Measurements from ENCODE around the gene KRTAP5-4. TPM values are rescaled to one million over a fixed set of nuclear protein-coding genes. Genes with fewer than 3 reads are reported as not detected.

Gene KRTAP5-4
- total RNA-seq, 1 experiment from 2014 or later, result not detected

DNA sequence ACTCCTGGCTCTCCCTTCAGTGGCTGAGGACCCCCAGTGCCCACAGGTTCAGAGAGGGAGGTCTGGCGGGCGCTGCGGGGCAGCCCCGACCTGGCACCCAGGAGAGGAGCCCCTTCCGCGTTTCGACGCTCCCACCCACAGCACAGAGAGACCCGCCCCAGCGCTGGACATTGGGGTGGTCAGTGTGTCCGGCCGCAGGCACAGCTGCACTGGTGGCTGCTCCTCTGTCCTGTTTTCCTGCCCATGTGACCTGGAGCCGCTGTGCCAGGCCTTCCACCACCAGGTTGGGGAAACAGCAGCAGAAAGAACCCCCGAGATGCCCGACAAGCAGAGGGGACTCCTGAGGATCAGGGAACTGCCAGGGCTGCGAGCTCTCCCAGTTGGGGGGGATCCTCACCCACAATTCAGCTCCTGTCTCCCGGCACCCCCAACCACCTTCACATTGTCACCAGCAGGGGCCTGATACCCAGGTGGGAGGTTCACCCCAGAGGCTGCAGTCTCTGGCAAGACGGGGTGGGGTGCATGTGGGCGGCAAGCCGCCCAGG, 21.3 kb upstream of the KRTAP5-4 start:
- Histone ChIP-seq H4K20me1 (ENCODE audit: insufficient read depth, low read depth, low read length) (no peaks in the 10 kb centered on the region), H3K4me1 (ENCODE audit: low read length) (no peaks in the 10 kb centered on the region), H3K27me3 (ENCODE audit: low read length) (no peaks in the 10 kb centered on the region), H3K4me3 (ENCODE audit: low read length) (no peak overlapping the region), H3K27ac (ENCODE audit: low read length) (no peak overlapping the region), H3K79me2 (ENCODE audit: low read length) (no peaks in the 10 kb centered on the region), H3K4me2 (ENCODE audit: low read depth, low read length, poor library complexity, severe bottlenecking) (no peak overlapping the region), H3K36me3 (ENCODE audit: insufficient read depth, low read length) (no peaks in the 10 kb centered on the region), H3K9ac (ENCODE audit: low read length) (no peak overlapping the region), H2AFZ (ENCODE audit: low read length) (no peak overlapping the region), H3K9me2 (replicated peaks; ENCODE audit: insufficient read depth, low read length) (no peaks in the 10 kb centered on the region), H3K9me3 (ENCODE audit: low read length) (no peaks in the 10 kb centered on the region)
- no peak for DNase-seq

DNA sequence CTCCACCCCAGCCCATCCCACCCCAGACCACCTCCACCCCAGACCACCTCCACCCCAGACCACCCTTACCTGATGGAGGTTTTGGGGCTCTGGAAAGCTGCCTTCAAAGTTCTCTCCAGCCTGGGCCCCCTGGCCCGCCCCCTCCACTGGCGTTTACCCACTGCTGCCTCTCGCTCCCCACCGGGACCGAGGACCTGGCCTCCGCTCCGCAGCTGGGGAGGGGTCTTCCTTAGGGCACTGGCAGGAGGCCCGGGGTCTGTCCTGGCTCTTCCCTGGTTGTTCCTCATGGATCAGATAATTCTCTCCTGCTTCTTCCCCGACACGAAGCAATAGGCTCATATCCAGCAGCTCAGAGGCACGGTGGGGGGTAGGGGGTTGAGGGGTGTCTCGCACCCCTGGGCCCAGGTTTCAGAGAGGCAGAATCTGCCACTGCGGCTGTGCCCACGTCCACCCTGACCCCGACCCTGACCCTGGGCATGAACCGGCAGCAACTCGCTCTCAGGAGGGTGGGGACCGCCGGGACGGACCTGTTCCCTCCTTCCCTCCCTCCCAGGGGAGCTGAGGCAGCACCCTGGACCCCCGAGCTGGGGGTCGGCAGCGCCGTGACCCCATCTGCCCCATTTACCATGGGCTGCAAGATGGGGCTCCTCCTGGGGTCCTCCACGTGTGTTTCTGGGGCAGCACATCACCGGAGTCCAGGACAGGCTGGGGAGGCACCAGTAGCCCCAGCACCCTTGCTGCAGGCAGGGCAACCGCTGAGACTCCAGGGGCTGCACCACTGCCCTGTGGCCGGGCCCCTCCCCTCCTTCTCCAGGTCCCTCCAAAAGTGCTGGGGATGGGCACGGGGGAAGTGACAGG, 20.6 kb upstream of the KRTAP5-4 start:
- no peaks in the 10 kb centered on the region for H3K79me2 ChIP-seq (ENCODE audit: low read length)
- no peaks in the 10 kb centered on the region for H3K9me2 ChIP-seq (replicated peaks; ENCODE audit: insufficient read depth, low read length)
- no peaks in the 10 kb centered on the region for H3K36me3 ChIP-seq (ENCODE audit: insufficient read depth, low read length)
- no peak overlapping the region for H3K27ac ChIP-seq (ENCODE audit: low read length)
- no peaks in the 10 kb centered on the region for H4K20me1 ChIP-seq (ENCODE audit: insufficient read depth, low read depth, low read length)
- H3K4me3 ChIP-seq (ENCODE audit: low read length), result no peak overlapping the region
- H3K4me2 ChIP-seq (ENCODE audit: low read depth, low read length, poor library complexity, severe bottlenecking), result no peak overlapping the region
- H2AFZ ChIP-seq (ENCODE audit: low read length), result no peak overlapping the region
- H3K9me3 ChIP-seq (ENCODE audit: low read length), result no peaks in the 10 kb centered on the region
- no peaks in the 10 kb centered on the region for H3K4me1 ChIP-seq (ENCODE audit: low read length)
- no peak for DNase-seq
- H3K9ac ChIP-seq (ENCODE audit: low read length), result no peak overlapping the region
- no peaks in the 10 kb centered on the region for H3K27me3 ChIP-seq (ENCODE audit: low read length)

DNA sequence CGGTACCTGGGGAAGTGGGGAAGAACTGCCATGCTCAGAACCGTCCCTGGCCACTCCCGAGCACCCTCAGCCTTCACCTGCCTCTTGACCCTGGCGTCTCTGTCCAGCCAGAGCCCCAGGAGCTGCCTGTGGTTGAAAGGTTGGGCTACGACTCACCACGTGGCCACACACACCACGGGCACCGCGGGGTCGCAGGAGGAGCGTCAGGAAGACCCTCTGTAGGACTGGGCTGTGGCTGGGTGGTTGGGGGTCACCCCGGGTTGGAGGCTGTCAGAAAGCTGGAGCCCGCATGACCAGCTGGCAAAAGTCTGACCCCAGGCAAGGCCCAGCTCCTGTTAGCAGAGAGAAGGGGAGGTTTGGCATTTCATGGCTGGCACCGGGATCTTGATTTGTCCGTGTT, 19.2 kb upstream of the KRTAP5-4 start:
- DNase-seq, result no peak
- no peaks in the 10 kb centered on the region for H3K79me2 ChIP-seq (ENCODE audit: low read length)

DNA sequence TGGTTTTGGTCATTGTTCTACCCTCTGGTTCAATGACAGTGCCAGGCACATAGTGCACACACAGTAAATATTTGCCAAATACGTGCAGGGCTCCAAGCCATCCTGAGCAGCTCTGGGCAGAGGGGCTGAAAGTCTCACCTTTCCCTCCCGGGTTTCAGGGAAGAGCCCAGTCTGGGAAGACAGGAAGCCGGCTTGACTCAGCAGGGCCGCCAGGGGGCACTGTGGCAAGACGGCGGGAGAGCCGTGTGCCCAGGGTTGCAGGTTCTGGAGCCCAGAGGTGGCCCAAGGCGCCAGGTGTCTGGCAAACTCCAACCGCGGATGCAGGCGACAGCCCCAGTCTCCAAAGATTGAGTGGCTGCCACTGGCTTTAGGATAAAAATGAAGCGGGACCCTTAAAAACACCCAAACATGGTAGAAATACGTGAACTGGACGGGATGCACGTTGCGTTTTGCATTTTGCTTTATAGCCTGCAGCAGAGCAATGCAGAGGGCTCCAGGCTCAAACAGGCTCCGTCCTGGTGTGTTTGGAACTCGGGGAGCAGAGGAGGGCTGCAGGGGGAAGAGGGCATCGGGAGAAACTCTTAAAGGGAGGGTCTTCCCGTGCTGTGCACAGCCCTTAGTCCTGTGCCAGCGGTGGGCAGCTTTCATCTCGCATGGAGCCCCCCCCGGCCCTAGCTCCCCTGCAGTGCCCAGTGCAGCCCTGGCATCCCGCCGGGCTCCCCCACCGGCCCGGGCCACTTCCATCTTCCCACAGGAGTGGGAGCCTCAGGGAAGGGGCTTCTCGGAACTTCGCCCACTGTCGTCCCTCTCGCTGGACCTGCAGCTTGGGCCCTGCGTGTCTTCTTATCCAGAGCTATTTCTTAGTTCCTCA, 18.4 kb upstream of the KRTAP5-4 start:
- H3K27ac ChIP-seq (ENCODE audit: low read length), result no peak overlapping the region
- no peak overlapping the region for H3K4me3 ChIP-seq (ENCODE audit: low read length)
- no peak overlapping the region for H3K4me2 ChIP-seq (ENCODE audit: low read depth, low read length, poor library complexity, severe bottlenecking)
- peak; percentile 65 for DNase-seq
- H3K27me3 ChIP-seq (ENCODE audit: low read length), result no peaks in the 10 kb centered on the region
- no peaks in the 10 kb centered on the region for H3K9me3 ChIP-seq (ENCODE audit: low read length)
- H3K9me2 ChIP-seq (replicated peaks; ENCODE audit: insufficient read depth, low read length), result no peaks in the 10 kb centered on the region
- no peaks in the 10 kb centered on the region for H3K36me3 ChIP-seq (ENCODE audit: insufficient read depth, low read length)
- no peaks in the 10 kb centered on the region for H3K79me2 ChIP-seq (ENCODE audit: low read length)
- no peak overlapping the region for H3K9ac ChIP-seq (ENCODE audit: low read length)
- no peak overlapping the region for H2AFZ ChIP-seq (ENCODE audit: low read length)
- no peaks in the 10 kb centered on the region for H3K4me1 ChIP-seq (ENCODE audit: low read length)
- no peaks in the 10 kb centered on the region for H4K20me1 ChIP-seq (ENCODE audit: insufficient read depth, low read depth, low read length)

More for the DNA sequence above, 19.2 kb upstream of the KRTAP5-4 start:
- Histone ChIP-seq H3K4me1 (ENCODE audit: low read length) (no peaks in the 10 kb centered on the region), H3K4me3 (ENCODE audit: low read length) (no peak overlapping the region), H3K27me3 (ENCODE audit: low read length) (no peaks in the 10 kb centered on the region), H4K20me1 (ENCODE audit: insufficient read depth, low read depth, low read length) (no peaks in the 10 kb centered on the region), H3K9me2 (replicated peaks; ENCODE audit: insufficient read depth, low read length) (no peaks in the 10 kb centered on the region), H3K4me2 (ENCODE audit: low read depth, low read length, poor library complexity, severe bottlenecking) (no peak overlapping the region), H3K36me3 (ENCODE audit: insufficient read depth, low read length) (no peaks in the 10 kb centered on the region), H2AFZ (ENCODE audit: low read length) (no peak overlapping the region), H3K9me3 (ENCODE audit: low read length) (no peaks in the 10 kb centered on the region), H3K27ac (ENCODE audit: low read length) (no peak overlapping the region), H3K9ac (ENCODE audit: low read length) (no peak overlapping the region)

DNA sequence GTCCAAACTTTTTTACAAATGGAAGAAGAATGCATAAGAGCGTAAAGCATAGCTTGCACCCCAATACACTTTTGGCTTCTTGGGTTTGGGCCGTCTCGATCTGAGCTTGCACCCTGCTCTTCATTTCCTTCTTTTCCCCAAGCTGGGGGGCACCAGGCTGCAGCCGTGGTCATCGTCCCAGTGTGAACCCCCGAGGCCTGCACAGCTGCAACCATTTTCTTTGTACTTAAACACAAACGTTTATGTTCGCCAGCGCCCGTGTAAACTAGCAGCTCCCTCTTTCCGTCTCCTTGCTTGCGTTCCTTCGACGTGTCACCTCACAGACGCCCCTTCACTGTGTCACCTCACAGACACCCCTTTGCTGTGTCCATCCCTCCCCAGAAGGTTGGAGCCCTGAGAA, 17.7 kb upstream of the KRTAP5-4 start:
- Histone ChIP-seq H3K4me1 (ENCODE audit: low read length) (no peaks in the 10 kb centered on the region), H4K20me1 (ENCODE audit: insufficient read depth, low read depth, low read length) (no peaks in the 10 kb centered on the region), H3K36me3 (ENCODE audit: insufficient read depth, low read length) (no peaks in the 10 kb centered on the region), H3K9ac (ENCODE audit: low read length) (no peak overlapping the region), H3K9me3 (ENCODE audit: low read length) (no peaks in the 10 kb centered on the region), H3K9me2 (replicated peaks; ENCODE audit: insufficient read depth, low read length) (no peaks in the 10 kb centered on the region), H3K79me2 (ENCODE audit: low read length) (no peaks in the 10 kb centered on the region), H3K27ac (ENCODE audit: low read length) (no peak overlapping the region), H3K4me3 (ENCODE audit: low read length) (no peak overlapping the region), H3K27me3 (ENCODE audit: low read length) (no peaks in the 10 kb centered on the region), H3K4me2 (ENCODE audit: low read depth, low read length, poor library complexity, severe bottlenecking) (no peak overlapping the region), H2AFZ (ENCODE audit: low read length) (no peak overlapping the region)
- no peak for DNase-seq

DNA sequence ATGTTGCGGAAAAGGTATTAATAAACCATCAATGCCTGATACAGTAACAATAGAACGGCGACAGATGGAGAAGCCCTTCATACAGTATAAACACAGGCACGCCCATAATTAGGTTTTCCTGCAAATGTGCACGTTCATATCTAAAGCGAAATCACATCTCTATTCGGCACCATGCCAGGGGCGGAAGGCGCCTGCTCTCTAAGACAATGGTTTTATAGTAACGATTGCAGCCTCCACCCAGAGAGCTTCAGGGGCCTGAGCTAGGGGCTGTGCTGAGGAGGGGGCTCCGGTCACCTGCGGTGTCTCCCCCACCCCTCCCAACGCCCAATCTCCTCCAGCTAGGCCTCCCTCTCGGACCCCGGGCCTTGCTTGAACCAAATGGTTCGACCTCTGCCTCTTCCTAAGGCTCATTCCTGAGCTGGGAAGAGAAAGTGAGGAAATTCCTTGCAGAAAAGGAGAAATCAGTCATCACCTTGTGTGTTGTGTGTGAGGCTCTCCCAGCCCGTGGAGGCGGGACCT, 17.2 kb upstream of the KRTAP5-4 start:
- no peaks in the 10 kb centered on the region for H3K9me3 ChIP-seq (ENCODE audit: low read length)
- no peaks in the 10 kb centered on the region for H3K4me1 ChIP-seq (ENCODE audit: low read length)
- no peaks in the 10 kb centered on the region for H3K9me2 ChIP-seq (replicated peaks; ENCODE audit: insufficient read depth, low read length)
- H3K4me2 ChIP-seq (ENCODE audit: low read depth, low read length, poor library complexity, severe bottlenecking), result no peak overlapping the region
- H3K27me3 ChIP-seq (ENCODE audit: low read length), result no peaks in the 10 kb centered on the region
- no peaks in the 10 kb centered on the region for H4K20me1 ChIP-seq (ENCODE audit: insufficient read depth, low read depth, low read length)
- DNase-seq, result no peak
- H2AFZ ChIP-seq (ENCODE audit: low read length), result no peak overlapping the region
- no peak overlapping the region for H3K27ac ChIP-seq (ENCODE audit: low read length)
- no peak overlapping the region for H3K4me3 ChIP-seq (ENCODE audit: low read length)
- no peaks in the 10 kb centered on the region for H3K79me2 ChIP-seq (ENCODE audit: low read length)
- H3K9ac ChIP-seq (ENCODE audit: low read length), result no peak overlapping the region
- no peaks in the 10 kb centered on the region for H3K36me3 ChIP-seq (ENCODE audit: insufficient read depth, low read length)

DNA sequence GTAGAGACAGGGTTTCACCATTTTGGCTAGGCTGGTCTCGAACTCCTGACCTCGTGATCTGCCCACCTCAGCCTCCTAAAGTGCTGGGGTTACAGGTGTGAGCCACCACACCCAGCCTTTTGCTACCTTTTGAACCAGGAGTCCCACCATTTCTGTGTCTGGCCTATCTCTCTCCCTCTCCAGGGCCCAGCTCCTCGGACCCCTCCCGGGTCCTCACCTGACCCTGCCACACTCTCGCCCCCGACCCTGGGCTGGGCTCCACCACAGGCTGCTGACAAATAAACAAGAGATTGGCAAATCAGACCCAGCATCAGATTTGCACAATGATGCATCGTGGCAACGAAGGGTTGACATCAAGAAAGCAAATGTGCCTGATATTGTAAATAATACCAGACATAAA, 16.4 kb upstream of the KRTAP5-4 start:
- no peak overlapping the region for H3K4me3 ChIP-seq (ENCODE audit: low read length)
- no peaks in the 10 kb centered on the region for H3K4me1 ChIP-seq (ENCODE audit: low read length)
- H3K79me2 ChIP-seq (ENCODE audit: low read length), result no peaks in the 10 kb centered on the region
- H2AFZ ChIP-seq (ENCODE audit: low read length), result no peak overlapping the region
- H3K9me2 ChIP-seq (replicated peaks; ENCODE audit: insufficient read depth, low read length), result no peaks in the 10 kb centered on the region
- H3K27me3 ChIP-seq (ENCODE audit: low read length), result no peaks in the 10 kb centered on the region
- H4K20me1 ChIP-seq (ENCODE audit: insufficient read depth, low read depth, low read length), result no peaks in the 10 kb centered on the region
- H3K36me3 ChIP-seq (ENCODE audit: insufficient read depth, low read length), result no peaks in the 10 kb centered on the region
- H3K27ac ChIP-seq (ENCODE audit: low read length), result no peak overlapping the region
- H3K4me2 ChIP-seq (ENCODE audit: low read depth, low read length, poor library complexity, severe bottlenecking), result no peak overlapping the region
- H3K9ac ChIP-seq (ENCODE audit: low read length), result no peak overlapping the region
- no peaks in the 10 kb centered on the region for H3K9me3 ChIP-seq (ENCODE audit: low read length)
- no peak for DNase-seq

DNA sequence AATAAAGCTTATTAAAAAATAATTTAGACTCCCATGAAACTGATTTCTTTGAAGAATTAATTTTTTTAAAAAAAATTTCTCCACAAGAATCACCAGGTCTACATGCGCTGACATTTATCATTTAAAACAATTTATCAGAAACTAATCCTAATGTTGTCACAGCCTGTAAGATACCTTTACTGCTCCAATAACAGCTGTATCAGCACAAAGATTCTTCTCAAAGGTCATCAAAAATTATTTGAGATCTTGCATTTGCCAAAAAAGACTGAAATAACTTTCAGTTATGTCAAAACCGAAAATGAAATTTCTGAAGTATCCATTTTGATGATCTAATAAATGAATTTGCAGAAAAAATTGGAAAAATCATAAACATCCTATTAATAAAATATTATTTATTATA, 15.7 kb upstream of the KRTAP5-4 start:
- DNase-seq, result no peak
- H4K20me1 ChIP-seq (ENCODE audit: insufficient read depth, low read depth, low read length), result no peaks in the 10 kb centered on the region

More for the DNA sequence above, 15.7 kb upstream of the KRTAP5-4 start:
- no peak overlapping the region for H3K27ac ChIP-seq (ENCODE audit: low read length)
- no peaks in the 10 kb centered on the region for H3K36me3 ChIP-seq (ENCODE audit: insufficient read depth, low read length)
- H3K4me2 ChIP-seq (ENCODE audit: low read depth, low read length, poor library complexity, severe bottlenecking), result no peak overlapping the region
- H3K9me2 ChIP-seq (replicated peaks; ENCODE audit: insufficient read depth, low read length), result no peaks in the 10 kb centered on the region
- H3K4me1 ChIP-seq (ENCODE audit: low read length), result no peaks in the 10 kb centered on the region
- H3K9ac ChIP-seq (ENCODE audit: low read length), result no peak overlapping the region
- no peak overlapping the region for H3K4me3 ChIP-seq (ENCODE audit: low read length)
- H2AFZ ChIP-seq (ENCODE audit: low read length), result no peak overlapping the region
- H3K79me2 ChIP-seq (ENCODE audit: low read length), result no peaks in the 10 kb centered on the region
- no peaks in the 10 kb centered on the region for H3K9me3 ChIP-seq (ENCODE audit: low read length)
- no peaks in the 10 kb centered on the region for H3K27me3 ChIP-seq (ENCODE audit: low read length)
